HepG2 (cell line): Measurements from ENCODE around the gene SLC25A51. TPM values are rescaled to one million over a fixed set of nuclear protein-coding genes. Genes with fewer than 3 reads are reported as not detected.

Source experiments
- DMTF1 ChIP-seq: sonication (generic); formaldehyde crosslinking; IDR thresholded peaks from 2 replicates; pipeline ENCODE4 v1.4.0; 2020; ENCODE audit warnings: mild to moderate bottlenecking, missing genetic modification reagents
- IKZF1 ChIP-seq: fragments of 450-650 bp; IDR thresholded peaks from 2 replicates; pipeline ENCODE4 v1.7.1; 2016
- SKI ChIP-seq: fragments of 450-650 bp; IDR thresholded peaks from one replicate; pipeline ENCODE4 v1.6.1; 2018; ENCODE audit warnings: mild to moderate bottlenecking; ENCODE audit not compliant: partially characterized antibody
- SMAD9 ChIP-seq: sonication (generic); formaldehyde crosslinking; IDR thresholded peaks from 2 replicates; pipeline ENCODE4 v1.5.1; 2020; ENCODE audit warnings: mild to moderate bottlenecking, missing genetic modification reagents
- SSRP1 ChIP-seq: IDR thresholded peaks from 2 replicates; pipeline ENCODE4 v1.6.1; 2016; ENCODE audit warnings: control low read depth
- ZBTB40 ChIP-seq, 2 experiments: fragments of 450-650 bp in 1 of 2; sonication (generic) in 1 of 2; formaldehyde crosslinking in 1 of 2; IDR thresholded peaks; 2 replicates each; pipeline versions ENCODE4 v1.6.1 to v1.8.0; 2016 to 2022; ENCODE audit warnings: antibody characterized with exemption in 1 of 2, mild to moderate bottlenecking in 1 of 2, missing genetic modification reagents in 1 of 2
- ZFP37 ChIP-seq: sonication (generic); formaldehyde crosslinking; IDR thresholded peaks from 2 replicates; pipeline ENCODE4 v1.4.0; 2020; ENCODE audit warnings: missing genetic modification reagents, borderline replicate concordance
- ZNF142 ChIP-seq: sonication (generic); formaldehyde crosslinking; IDR thresholded peaks from 2 replicates; pipeline ENCODE4 v1.4.0; 2020; ENCODE audit warnings: missing genetic modification reagents
- ZNF33B ChIP-seq: sonication (generic); formaldehyde crosslinking; IDR thresholded peaks from 2 replicates; pipeline ENCODE4 v1.5.1; 2020; ENCODE audit warnings: mild to moderate bottlenecking, missing genetic modification reagents
- ZNF451 ChIP-seq: sonication (generic); formaldehyde crosslinking; IDR thresholded peaks from 2 replicates; pipeline ENCODE4 v1.5.0; 2020; ENCODE audit warnings: mild to moderate bottlenecking, missing genetic modification reagents
- ZNF570 ChIP-seq: sonication (generic); formaldehyde crosslinking; IDR thresholded peaks from 2 replicates; pipeline ENCODE4 v1.4.0; 2020; ENCODE audit warnings: mild to moderate bottlenecking, missing genetic modification reagents, borderline replicate concordance
- ZNF746 ChIP-seq: sonication (generic); formaldehyde crosslinking; IDR thresholded peaks from 2 replicates; pipeline ENCODE4 v1.8.0; 2022; ENCODE audit warnings: mild to moderate bottlenecking, missing genetic modification reagents
- polyA plus RNA-seq, 8 experiments: library from polyadenylated mRNA; depleted of rRNA in 3 of 8; stranded (reverse) in 7 of 8; unstranded in 1 of 8; fragments of >200 nt; fragmentation: Illumina TruSeq in 4 of 8; extraction: Trizol in 4 of 8; gene quantifications; 2 replicates each; pipeline versions ENCODE4 v1.2.1 to v1.2.3, GENCODE V29; 2011 to 2016; ENCODE audit warnings: low read depth in 4 of 8, missing spikeins in 1 of 8, mixed read lengths in 1 of 8; ENCODE audit not compliant: insufficient read depth in 1 of 8
- total RNA-seq, 5 experiments: library from RNA; depleted of rRNA; stranded (reverse); fragments of >200 nt; fragmentation: Illumina TruSeq; extraction: Trizol; gene quantifications; 2 replicates each; pipeline ENCODE4 v1.2.3, GENCODE V29; 2016; ENCODE audit warnings: low read depth in 1 of 5

SLC25A51 gene
- total and polyA plus RNA-seq, 2 of the 13 experiments (the other 11 are each of a cell fraction or from before 2014, with no cell fraction given) = 14.6 to 37.7 TPM

- TF ChIP-seq ZBTB40 (IDR thresholded peaks at IDR 0.05) (no peak), ZBTB40 (CRISPR knock-in tag; IDR thresholded peaks at IDR 0.05) (no peak), IKZF1 (no peak), ZNF746 (CRISPR knock-in tag) (no peak), ZNF142 (CRISPR knock-in tag) (no peak), ZNF451 (CRISPR knock-in tag) (no peak), ZFP37 (CRISPR knock-in tag) (no peak), DMTF1 (CRISPR knock-in tag) (no peak), SMAD9 (CRISPR knock-in tag) (no peak), ZNF570 (no peak), SKI (no peak), ZNF33B (CRISPR knock-in tag) (0 out of 2 replicates have a peak, but pooled peaks have one; percentile 62), SSRP1 (CRISPR knock-in tag) (peak; percentile 58; the same call in 1 of the 2 replicates)
Observed at GRCh38 chr9:37913480-37914153, 9.7 kb upstream of the SLC25A51 start (continued).
